Measurements from ENCODE around the gene AIG1. TPM values are rescaled to one million over a fixed set of nuclear protein-coding genes. Genes with fewer than 3 reads are reported as not detected.
"Not testable (repeated sequence)": the region's sequence is repeated elsewhere in the genome, so short reads cannot be mapped to it uniquely, and the experiment has no call there.

Gene AIG1
- total RNA-seq, 1 donor from 2014 or later: 3.8 TPM

GRCh38 chr6:143264986-143265764 lies 204.5 kb downstream of the AIG1 start:
- intact Hi-C loops (cut with micrococcal nuclease): no loop called here

DNA sequence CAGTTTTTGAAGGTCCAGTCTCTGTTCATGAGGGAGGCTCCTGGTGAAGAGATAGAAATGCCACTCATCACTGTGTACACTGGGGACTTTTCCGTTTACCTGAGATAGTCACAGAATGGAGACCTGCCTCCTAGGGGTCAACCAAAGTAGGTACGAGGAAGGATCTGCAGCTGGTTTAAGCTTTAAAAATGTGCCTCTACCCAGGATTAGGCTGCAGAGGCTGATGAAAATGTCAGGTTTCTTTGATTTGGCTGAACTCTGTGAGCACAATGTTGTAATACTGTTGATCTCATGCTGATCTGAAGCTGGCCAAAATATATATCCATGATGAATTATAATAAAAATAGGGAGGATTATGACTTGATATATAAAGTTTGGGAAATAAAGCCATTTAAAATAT lies 207.1 kb downstream of the AIG1 start:
- intact Hi-C loops (cut with micrococcal nuclease): no loop called here

DNA sequence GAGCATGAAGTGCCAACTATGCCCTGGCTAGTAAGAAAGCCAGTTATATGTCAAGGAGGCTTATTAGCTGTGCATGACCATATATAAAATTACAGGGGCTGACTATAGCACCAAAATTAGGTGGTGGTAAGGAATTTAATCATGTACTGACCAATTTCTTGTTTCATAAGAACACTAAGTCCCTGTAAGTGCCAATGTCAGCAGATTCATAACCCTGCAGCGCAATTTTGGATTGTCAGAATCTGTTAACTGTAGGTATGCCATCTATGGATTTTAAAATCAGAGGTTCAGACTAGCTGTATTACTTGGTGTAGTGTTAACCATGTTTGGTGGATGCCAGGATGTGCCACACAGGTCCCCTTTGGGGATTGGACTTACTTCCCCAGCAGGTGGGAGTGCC lies 207.8 kb downstream of the AIG1 start:
- intact Hi-C loops (cut with micrococcal nuclease): no loop called here

GRCh38 chr6:143270026-143270425 lies 209.3 kb downstream of the AIG1 start:
- intact Hi-C loops (cut with micrococcal nuclease): no loop called here

DNA sequence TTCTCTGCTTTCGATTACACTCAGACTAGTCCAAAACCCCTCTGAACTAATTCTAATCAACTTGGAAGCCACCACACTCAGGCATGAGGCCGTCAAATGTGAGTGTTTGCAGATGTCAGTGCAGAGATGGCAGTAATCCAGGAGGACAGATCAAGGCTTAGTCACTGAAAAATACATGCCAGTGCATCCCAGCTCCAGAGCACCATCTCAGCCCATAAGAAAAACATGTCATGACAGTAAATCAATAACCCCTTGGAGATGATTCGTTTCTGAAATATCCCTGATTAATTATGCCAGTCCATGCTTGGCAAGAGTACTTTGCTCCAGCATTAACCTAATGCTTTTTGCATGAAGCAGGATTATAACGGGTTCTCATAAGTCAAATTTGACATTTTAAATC lies 210.3 kb downstream of the AIG1 start:
- intact Hi-C loops (cut with micrococcal nuclease): no loop called here

DNA sequence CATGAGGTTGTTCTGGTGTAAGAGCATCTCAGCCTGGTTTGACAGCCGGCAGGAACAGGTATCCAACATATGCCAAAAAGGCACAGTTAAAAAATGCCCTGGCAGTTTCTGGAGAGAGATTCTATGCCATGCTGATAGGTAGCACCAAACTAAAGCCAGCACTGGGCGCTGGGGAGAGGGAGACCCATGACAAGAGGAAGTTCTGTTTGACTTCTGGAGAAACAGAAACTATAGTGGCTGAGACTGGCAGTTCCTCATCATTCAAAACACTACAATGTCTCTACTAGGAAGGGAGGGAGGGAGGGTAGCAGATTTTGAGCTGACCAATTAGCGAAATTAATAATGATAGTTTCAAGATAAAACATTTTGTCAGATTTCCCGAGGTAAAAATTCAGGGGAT lies 215.7 kb downstream of the AIG1 start:
- intact Hi-C loops (cut with micrococcal nuclease): no loop called here

DNA sequence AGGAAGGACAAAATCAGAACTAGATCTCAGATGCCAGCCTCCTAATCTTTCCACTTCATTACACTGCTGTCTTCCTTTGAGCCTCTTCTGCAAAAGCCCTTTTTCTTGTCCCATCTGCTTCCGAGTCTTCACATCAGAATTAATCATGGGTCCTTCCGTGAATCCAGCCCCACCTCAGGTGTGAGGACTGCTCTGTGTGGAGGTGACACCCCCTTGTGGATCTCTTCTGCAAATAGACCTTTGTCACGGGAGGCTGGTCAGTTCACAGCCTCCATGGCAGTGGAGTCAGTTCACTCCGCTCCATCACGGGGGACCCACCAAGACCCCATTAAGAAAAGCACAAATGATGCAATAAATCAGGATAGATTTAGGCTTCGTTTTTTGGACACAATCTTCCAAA lies 218.7 kb downstream of the AIG1 start:
- intact Hi-C loops (cut with micrococcal nuclease): no loop called here

DNA sequence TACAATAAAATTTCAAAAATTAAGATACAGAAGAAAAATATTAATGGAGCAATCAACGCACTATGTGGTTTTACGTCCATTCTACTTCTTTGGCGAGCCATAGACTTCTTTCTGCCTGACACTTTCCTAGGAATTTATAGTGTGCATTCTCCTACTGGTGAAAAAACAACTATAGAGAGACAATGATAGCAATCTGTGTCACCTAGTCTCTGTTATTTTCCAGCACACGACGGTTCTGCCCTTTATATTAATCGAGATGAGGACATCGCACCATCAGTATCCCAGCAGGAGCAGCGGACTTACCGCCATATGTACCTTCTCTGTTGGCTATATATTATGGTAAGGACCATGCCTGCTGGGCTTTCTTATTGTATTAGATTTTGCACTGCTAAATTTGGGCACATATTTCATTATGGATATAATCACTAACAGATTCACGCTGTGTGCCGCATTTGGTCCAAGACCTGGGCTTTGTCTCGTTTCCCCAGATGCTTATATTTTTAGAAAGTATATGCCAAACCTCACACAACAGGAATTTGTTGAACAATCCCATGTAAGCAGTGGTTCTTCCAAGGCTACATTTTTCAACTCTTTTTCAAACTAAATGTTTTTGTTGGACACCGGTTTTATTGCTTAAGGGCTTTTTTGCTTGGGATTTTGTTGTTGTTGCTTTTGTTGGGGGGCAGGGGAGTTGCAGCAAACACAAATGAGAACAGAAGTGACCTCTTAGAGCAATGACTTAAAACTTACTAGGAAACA lies 223.4 kb downstream of the AIG1 start:
- intact Hi-C loops (cut with micrococcal nuclease): no loop called here

DNA sequence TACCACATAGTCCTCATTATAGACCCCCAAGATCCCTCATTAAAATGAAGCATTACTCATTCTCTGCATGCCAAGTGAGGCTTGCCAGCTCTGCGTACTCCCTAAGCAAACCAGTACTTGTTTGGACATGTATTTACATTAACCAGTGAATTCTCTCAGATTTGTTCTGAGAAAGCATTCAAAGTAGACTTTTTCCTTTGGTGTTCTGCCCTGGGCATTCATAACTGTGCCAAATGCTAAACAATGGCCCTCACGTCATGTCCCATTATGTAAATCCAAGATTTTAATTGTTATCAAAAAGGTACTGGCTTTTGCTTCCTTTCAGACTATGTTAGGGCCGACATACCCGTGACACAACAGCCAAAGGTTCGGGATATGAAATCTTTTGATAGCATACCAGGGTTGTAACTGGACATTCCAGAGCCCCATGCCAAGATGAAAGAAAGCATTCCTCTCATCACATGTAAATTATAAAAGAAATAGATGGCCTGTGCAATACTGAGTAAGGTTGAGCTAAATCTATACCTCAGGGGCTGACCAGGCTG lies 225.6 kb downstream of the AIG1 start:
- intact Hi-C loops (cut with micrococcal nuclease): no loop called here

DNA sequence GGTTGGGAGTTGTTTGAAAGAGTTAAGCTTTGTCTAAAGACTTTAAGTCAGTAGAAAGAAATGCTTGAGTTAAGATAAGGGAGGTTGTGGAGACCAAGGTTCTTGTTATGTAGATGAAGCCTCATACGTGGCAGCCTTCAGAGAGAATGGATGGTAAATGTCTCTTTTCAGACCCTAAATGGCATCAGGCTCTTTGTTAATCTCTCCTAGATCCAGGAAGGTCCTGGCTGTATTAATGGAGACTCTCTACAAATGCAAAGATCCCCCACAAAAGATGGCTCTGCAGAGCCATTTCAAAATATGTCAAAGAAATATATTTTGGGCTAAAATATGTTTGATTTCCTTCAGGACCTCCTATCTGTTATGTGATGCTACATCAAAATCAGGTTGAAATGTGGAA lies 228.2 kb downstream of the AIG1 start:
- intact Hi-C loops (cut with micrococcal nuclease): no loop called here

DNA sequence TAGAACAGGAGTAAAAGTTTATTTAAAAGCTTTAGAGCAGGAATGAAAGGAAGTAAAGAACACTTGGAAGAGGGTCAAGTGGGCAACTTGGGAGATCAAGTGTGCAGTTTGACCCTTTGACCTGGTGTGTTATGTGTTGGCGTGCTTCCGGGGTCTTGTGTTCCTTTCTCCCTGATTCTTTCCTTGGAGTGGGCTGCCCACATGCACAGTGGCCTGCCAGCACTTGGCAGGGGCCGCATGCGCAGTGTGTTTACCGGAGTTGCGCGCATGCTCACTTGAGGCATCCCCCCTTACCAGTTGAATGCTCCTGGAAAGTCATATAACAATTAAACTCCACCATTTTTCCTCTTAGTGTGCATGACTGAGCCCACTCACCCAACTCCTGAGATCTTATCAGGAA lies 229.5 kb downstream of the AIG1 start:
- intact Hi-C loops (cut with micrococcal nuclease): no loop called here

DNA sequence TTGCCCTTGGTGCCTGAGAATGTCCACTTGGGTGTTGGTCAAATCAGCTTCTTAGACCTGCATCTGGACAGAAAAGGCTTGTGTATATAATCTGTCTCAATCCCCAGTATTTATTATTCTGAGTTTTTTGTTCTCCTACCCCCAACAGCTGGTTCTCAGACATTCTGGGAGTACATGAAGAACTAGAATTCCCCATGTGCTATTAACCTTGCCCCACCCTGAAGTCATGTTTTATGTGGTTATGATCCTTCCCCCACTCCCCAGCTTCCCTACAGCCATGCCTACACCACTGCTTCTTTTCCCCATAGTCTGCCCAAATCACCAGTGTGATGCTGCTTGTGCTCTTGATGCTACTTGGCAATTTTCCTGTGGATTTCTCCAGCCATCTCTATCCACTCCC lies 232.8 kb downstream of the AIG1 start:
- intact Hi-C loops (cut with micrococcal nuclease): no loop called here

DNA sequence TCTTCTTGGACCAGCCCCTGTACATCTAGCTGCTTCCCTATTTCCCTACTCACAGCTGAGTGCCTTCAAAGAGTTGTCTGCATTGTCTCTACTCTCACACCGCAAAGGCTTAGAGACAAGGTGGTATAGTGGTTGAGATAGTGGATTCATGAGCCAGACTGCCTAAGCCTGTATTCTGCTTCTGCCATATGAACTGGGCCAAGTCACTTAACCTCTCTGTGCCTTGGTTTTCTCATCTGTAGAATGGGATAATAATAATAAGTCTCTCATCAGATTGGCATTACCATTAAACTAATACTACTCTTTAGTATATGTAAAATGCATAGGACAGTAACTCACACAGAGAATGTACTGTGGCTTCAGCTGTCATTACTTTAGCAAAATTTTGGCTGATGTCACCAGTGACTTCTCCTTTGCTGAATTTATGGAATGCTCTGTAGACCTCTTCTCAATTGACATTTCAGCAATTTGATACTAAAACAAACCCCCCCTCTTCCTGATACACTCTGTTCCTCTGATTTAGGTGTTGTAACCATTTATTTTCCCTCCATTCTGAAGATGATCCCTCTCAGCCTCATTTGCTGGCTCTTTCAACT lies 233.7 kb downstream of the AIG1 start:
- intact Hi-C loops (cut with micrococcal nuclease): no loop called here

- intact Hi-C loops (cut with micrococcal nuclease): no loop called here
These were observed 235.2 kb downstream of the AIG1 start for GRCh38 chr6:143295932-143296331.

- intact Hi-C loops (cut with micrococcal nuclease): no loop called here
These were observed 237.4 kb downstream of the AIG1 start for GRCh38 chr6:143298071-143298470.

GRCh38 chr6:143299253-143300166 lies 238.8 kb downstream of the AIG1 start:
- intact Hi-C loops (cut with micrococcal nuclease): no loop called here

DNA sequence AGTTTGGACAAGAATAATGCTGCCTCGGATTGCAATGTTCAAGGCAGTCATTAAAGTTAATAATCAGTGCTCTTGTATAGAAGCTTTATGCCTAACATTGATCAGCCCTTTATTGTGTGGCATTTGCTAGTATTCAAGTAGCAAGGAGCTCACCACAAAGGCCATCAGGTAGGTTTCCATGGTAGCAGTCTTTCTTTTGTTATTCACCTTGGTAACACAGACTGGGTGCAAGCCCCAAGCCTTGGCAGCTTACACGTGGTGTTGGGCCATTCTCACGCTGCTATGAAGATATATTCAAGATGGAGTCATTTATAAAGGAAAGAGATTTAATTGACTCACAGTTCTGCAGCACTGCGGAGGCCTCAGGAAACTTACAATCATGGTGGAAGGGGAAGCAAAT lies 240.5 kb downstream of the AIG1 start:
- intact Hi-C loops (cut with micrococcal nuclease): no loop called here

DNA sequence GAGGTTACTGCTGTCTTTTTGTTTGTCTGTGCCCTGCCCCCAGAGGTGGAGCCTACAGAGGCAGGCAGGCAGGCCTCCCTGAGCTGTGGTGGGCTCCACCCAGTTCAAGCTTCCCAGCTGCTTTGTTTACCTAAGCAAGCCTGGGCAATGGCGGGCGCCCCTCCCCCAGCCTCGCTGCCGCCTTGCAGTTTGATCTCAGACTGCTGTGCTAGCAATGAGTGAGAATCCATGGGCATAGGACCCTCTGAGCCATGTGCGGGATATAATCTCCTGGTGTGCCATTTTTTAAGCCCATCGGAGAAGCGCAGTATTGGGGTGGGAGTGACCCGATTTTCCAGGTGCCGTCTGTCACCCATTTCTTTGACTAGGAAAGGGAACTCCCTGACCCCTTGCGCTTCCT lies 247.1 kb downstream of the AIG1 start:
- intact Hi-C loops (cut with micrococcal nuclease): not testable (repeated sequence)

DNA sequence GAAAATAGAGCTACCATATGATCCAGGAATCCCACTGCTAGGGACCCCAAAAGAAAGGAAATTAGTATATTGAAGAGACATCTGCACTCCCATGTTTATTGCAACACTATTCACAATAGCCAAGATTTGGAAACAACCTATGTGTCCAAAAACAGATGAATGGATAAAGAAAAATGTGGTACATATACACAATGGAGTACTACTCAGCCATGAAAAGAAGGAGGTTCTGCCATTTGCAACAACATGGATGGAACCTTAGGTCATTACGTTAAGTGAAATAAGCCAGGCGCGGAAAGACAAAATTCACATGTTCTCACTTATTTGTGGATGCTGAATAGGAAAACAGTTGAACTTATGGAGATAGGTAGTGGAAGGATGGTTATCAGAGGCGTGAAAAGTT lies 252.5 kb downstream of the AIG1 start:
- intact Hi-C loops (cut with micrococcal nuclease): no loop called here

- intact Hi-C loops (cut with micrococcal nuclease): no loop called here
These were observed 260.9 kb downstream of the AIG1 start for GRCh38 chr6:143321491-143322086.

- intact Hi-C loops (cut with micrococcal nuclease): no loop called here
These were observed 261.7 kb downstream of the AIG1 start for GRCh38 chr6:143322386-143322785.
